Psoas muscle (tissue), 8 donors: ENCODE measurements around the gene DNM3. TPM values are rescaled to one million over a fixed set of nuclear protein-coding genes. Genes with fewer than 3 reads are reported as not detected.

ENCODE experiments used
- ATAC-seq, 4 donors: fragments of 200-7000 bp; cut with Tn5 transposase; one replicate each; pipeline ENCODE4 v1.9.1; 2020; ENCODE audit warnings: moderate library complexity in 3 of 4, mild to moderate bottlenecking in 2 of 4
- DNase-seq, 2 donors: peaks; one replicate each; pipeline ENCODE4 v3.0.0-alpha.2; 2020
- H3K27ac ChIP-seq: fragments of 200-600 bp; one replicate; pipeline ENCODE4 v1.8.0; 2022
- H3K27me3 ChIP-seq, 3 donors: fragments of 200-600 bp in 1 of 3; one replicate each; pipeline versions ENCODE4 v1.6.1 to v1.8.0; 2013 to 2022; ENCODE audit warnings: low read length in 2 of 3, mild to moderate bottlenecking in 2 of 3, moderate library complexity in 1 of 3; ENCODE audit not compliant: insufficient read depth in 3 of 3
- H3K36me3 ChIP-seq, 2 donors: fragments of 200-600 bp in 1 of 2; one replicate each; pipeline versions ENCODE4 v1.6.1 to v1.8.0; 2013 to 2022; ENCODE audit warnings: low read depth in 1 of 2, mild to moderate bottlenecking in 1 of 2, moderate library complexity in 1 of 2; ENCODE audit not compliant: insufficient read depth in 1 of 2
- H3K4me1 ChIP-seq: fragments of 200-600 bp; one replicate; pipeline ENCODE4 v1.8.0; 2022
- H3K4me3 ChIP-seq: fragments of 200-600 bp; one replicate; pipeline ENCODE4 v1.8.0; 2022; ENCODE audit warnings: mild to moderate bottlenecking
- H3K9me3 ChIP-seq: fragments of 200-600 bp; one replicate; pipeline ENCODE4 v1.8.0; 2022
- CTCF ChIP-seq: fragments of 200-600 bp; IDR thresholded peaks from one replicate; pipeline ENCODE4 v1.8.0; 2022; ENCODE audit warnings: antibody characterized with exemption
- WGBS, 3 donors: extraction: QIAGEN DNeasy Blood & Tissue Kit; methylation state at CpG; one replicate each; pipeline versions ENCODE4 v1.1.6 to v1.1.7; 2013; 5-methylcytosine and 5-hydroxymethylcytosine counted together
- intact Hi-C, 2 donors: fragments of 100-400 bp; cut with DNase I; formaldehyde crosslinking; loops; one replicate each; pipeline versions ENCODE4 v1.11.0 to v1.14.2; 2022
- polyA plus RNA-seq, 3 donors: library from polyadenylated mRNA; stranded (reverse); fragments of 200-250 nt; gene quantifications; one replicate each; pipeline ENCODE4 v1.2.3, GENCODE V29; 2013
- total RNA-seq, 4 donors: library from RNA; stranded (reverse); fragmentation: NEBNext Ultra II Directional in 2 of 4; extraction: Animal tissue kit (Norgen Biotek cat#: 25700) in 2 of 4; gene quantifications; one replicate each; pipeline versions ENCODE4 v1.2.1 to v1.2.4, GENCODE V29; 2021 to 2023
- donor health status: healthy with polysubstance abuse.
- donor health status: DM: no; HTN: no; CAD: no; lungs with moderate emphysema.
- donor health status: Bipolar disorder and iron deficiency.
- donor health status: healthy.
- donor health status: DM: yes; HTN: yes; CAD: no.
- donor health status: DM: no; HTN: no; CAD: no.
- donor health status: DM: no; HTN: no; CAD: no.
- donor health status: DM: yes; HTN: yes; CAD: no.

DNM3 gene
- total and polyA plus RNA-seq, 7 donors: 0.31 to 1.0 (median 0.77) TPM

- Histone ChIP-seq H3K4me1 (no peaks in the 10 kb centered on the region), H3K4me3 (no peak overlapping the region), H3K27me3 (no peaks in the 10 kb centered on the region), H3K27ac (no peak overlapping the region), H3K9me3 (no peaks in the 10 kb centered on the region), H3K36me3 (no peaks in the 10 kb centered on the region)
- intact Hi-C loops: no loop called here
- DNase-seq: no peak
- no peak for TF ChIP-seq CTCF
- 91 to 95% (median 93%) methylated on average over 4 of the region's 4 CpGs for WGBS, 3 donors
- ATAC-seq: no peak
Measured at GRCh38 chr1:172328266-172328665, 487.0 kb downstream of the DNM3 start.

GRCh38 chr1:172332230-172332629 is 490.9 kb downstream of the DNM3 start:
- WGBS, 3 donors: 84 to 94% (median 92%) methylated on average over 4 of the region's 4 CpGs
- DNase-seq (no peak), ATAC-seq (no peak)
- H3K9me3 ChIP-seq: no peaks in the 10 kb centered on the region
- no peaks in the 10 kb centered on the region for H3K27me3 ChIP-seq
- no peaks in the 10 kb centered on the region for H3K4me1 ChIP-seq
- H3K36me3 ChIP-seq: no peaks in the 10 kb centered on the region
- intact Hi-C loops: no loop called here
- no peak for TF ChIP-seq CTCF
- H3K4me3 ChIP-seq: no peak overlapping the region
- no peak overlapping the region for H3K27ac ChIP-seq

- DNase-seq: no peak
- Histone ChIP-seq H3K27ac (no peak overlapping the region), H3K4me3 (no peak overlapping the region), H3K27me3 (no peaks in the 10 kb centered on the region), H3K4me1 (no peaks in the 10 kb centered on the region), H3K9me3 (no peaks in the 10 kb centered on the region), H3K36me3 (no peaks in the 10 kb centered on the region)
- ATAC-seq: no peak
- intact Hi-C loops: no loop called here
- TF ChIP-seq CTCF: no peak
Measured at GRCh38 chr1:172335377-172335776, 494.1 kb downstream of the DNM3 start.

- no peak for TF ChIP-seq CTCF
- Histone ChIP-seq H3K4me3 (no peak overlapping the region), H3K4me1 (peaks cover 1% of the 10 kb centered on the region), H3K36me3 (no peaks in the 10 kb centered on the region), H3K27me3 (no peaks in the 10 kb centered on the region), H3K27ac (no peak overlapping the region), H3K9me3 (no peaks in the 10 kb centered on the region)
- ATAC-seq: no peak
- intact Hi-C loops: no loop called here
- WGBS, 3 donors: 59 to 70% (median 60%) methylated on average over 4 of the region's 4 CpGs
- DNase-seq: no peak
Measured at GRCh38 chr1:172338295-172338735, 497.0 kb downstream of the DNM3 start.

- no peak for DNase-seq
- Histone ChIP-seq H3K4me1 (peaks cover 8% of the 10 kb centered on the region), H3K27me3 (no peaks in the 10 kb centered on the region), H3K27ac (no peak overlapping the region), H3K36me3 (no peaks in the 10 kb centered on the region), H3K4me3 (no peak overlapping the region), H3K9me3 (no peaks in the 10 kb centered on the region)
- ATAC-seq: no peak
- intact Hi-C loops: no loop called here
- TF ChIP-seq CTCF: no peak
Measured at GRCh38 chr1:172339842-172340241, 498.5 kb downstream of the DNM3 start.
